ENCODE measurements around the gene NAPEPLD. TPM values are rescaled to one million over a fixed set of nuclear protein-coding genes. Genes with fewer than 3 reads are reported as not detected.

Gene NAPEPLD
- total and polyA plus RNA-seq, 2 donors, result 5.2 to 33.2 TPM

- peaks cover 2% of the 10 kb centered on the region for H3K4me1 ChIP-seq (ENCODE audit: insufficient read depth)
- WGBS, result 86% methylated on average over 9 of the region's 9 CpGs
- H3K27ac ChIP-seq (ENCODE audit: low read depth), result no peak overlapping the region
- DNase-seq (ENCODE audit: extremely low spot score), result no peak
- H3K4me3 ChIP-seq (ENCODE audit: low read depth, low read length), result no peak overlapping the region
- no peaks in the 10 kb centered on the region for H3K36me3 ChIP-seq (ENCODE audit: insufficient read depth)
These were observed 15.8 kb downstream of the NAPEPLD start for GRCh38 chr7:103132995-103133688.

GRCh38 chr7:103130901-103131624 is 17.8 kb downstream of the NAPEPLD start:
- H3K27ac ChIP-seq (ENCODE audit: low read depth), result no peak overlapping the region
- 88% methylated on average over 9 of the region's 9 CpGs for WGBS
- H3K4me1 ChIP-seq (ENCODE audit: insufficient read depth), result peaks cover 2% of the 10 kb centered on the region
- no peak overlapping the region for H3K4me3 ChIP-seq (ENCODE audit: low read depth, low read length)
- DNase-seq (ENCODE audit: extremely low spot score), result no peak
- no peaks in the 10 kb centered on the region for H3K36me3 ChIP-seq (ENCODE audit: insufficient read depth)

GRCh38 chr7:103129702-103130549 is 19.0 kb downstream of the NAPEPLD start:
- DNase-seq (ENCODE audit: extremely low spot score), result no peak
- Histone ChIP-seq H3K4me3 (ENCODE audit: low read depth, low read length) (no peak overlapping the region), H3K36me3 (ENCODE audit: insufficient read depth) (no peaks in the 10 kb centered on the region), H3K4me1 (ENCODE audit: insufficient read depth) (peaks cover 2% of the 10 kb centered on the region), H3K27ac (ENCODE audit: low read depth) (no peak overlapping the region)
- WGBS, result 53% methylated on average over 6 of the region's 6 CpGs

GRCh38 chr7:103127006-103127405 is 21.9 kb downstream of the NAPEPLD start:
- Histone ChIP-seq H3K27ac (ENCODE audit: low read depth) (no peak overlapping the region), H3K36me3 (ENCODE audit: insufficient read depth) (no peaks in the 10 kb centered on the region), H3K4me1 (ENCODE audit: insufficient read depth) (peaks cover 2% of the 10 kb centered on the region), H3K4me3 (ENCODE audit: low read depth, low read length) (no peak overlapping the region)
- DNase-seq (ENCODE audit: extremely low spot score), result no peak
- WGBS, result 87% methylated on average over 2 of the region's 2 CpGs

- 88% methylated on average over 6 of the region's 6 CpGs for WGBS
- Histone ChIP-seq H3K4me1 (ENCODE audit: insufficient read depth) (no peaks in the 10 kb centered on the region), H3K36me3 (ENCODE audit: insufficient read depth) (no peaks in the 10 kb centered on the region), H3K27ac (ENCODE audit: low read depth) (no peak overlapping the region), H3K4me3 (ENCODE audit: low read depth, low read length) (no peak overlapping the region)
- no peak for DNase-seq (ENCODE audit: extremely low spot score)
These were observed 24.4 kb downstream of the NAPEPLD start for GRCh38 chr7:103124429-103124979.

- no peak overlapping the region for H3K27ac ChIP-seq (ENCODE audit: low read depth)
- DNase-seq (ENCODE audit: extremely low spot score), result no peak
- no peaks in the 10 kb centered on the region for H3K4me1 ChIP-seq (ENCODE audit: insufficient read depth)
- WGBS, result 85% methylated on average over 3 of the region's 3 CpGs
- no peak overlapping the region for H3K4me3 ChIP-seq (ENCODE audit: low read depth, low read length)
- H3K36me3 ChIP-seq (ENCODE audit: insufficient read depth), result peaks cover 2% of the 10 kb centered on the region
These were observed 25.4 kb downstream of the NAPEPLD start for GRCh38 chr7:103123529-103123928.

GRCh38 chr7:103121641-103122040 is 27.3 kb downstream of the NAPEPLD start:
- no peak overlapping the region for H3K27ac ChIP-seq (ENCODE audit: low read depth)

GRCh38 chr7:103120362-103120761 is 28.5 kb downstream of the NAPEPLD start:
- no peaks in the 10 kb centered on the region for H3K4me1 ChIP-seq (ENCODE audit: insufficient read depth)
- no peak overlapping the region for H3K27ac ChIP-seq (ENCODE audit: low read depth)
- 93% methylated on average over 1 of the region's 1 CpG for WGBS
- no peak for DNase-seq (ENCODE audit: extremely low spot score)
- no peak overlapping the region for H3K4me3 ChIP-seq (ENCODE audit: low read depth, low read length)
- H3K36me3 ChIP-seq (ENCODE audit: insufficient read depth), result peaks cover 2% of the 10 kb centered on the region

More at GRCh38 chr7:103121641-103122040, 27.3 kb downstream of the NAPEPLD start:
- Histone ChIP-seq H3K36me3 (ENCODE audit: insufficient read depth) (peaks cover 2% of the 10 kb centered on the region), H3K4me3 (ENCODE audit: low read depth, low read length) (no peak overlapping the region), H3K4me1 (ENCODE audit: insufficient read depth) (no peaks in the 10 kb centered on the region)
- DNase-seq (ENCODE audit: extremely low spot score), result no peak

- no peak overlapping the region for H3K4me3 ChIP-seq (ENCODE audit: low read depth, low read length)
- no peak overlapping the region for H3K27ac ChIP-seq (ENCODE audit: low read depth)
- H3K36me3 ChIP-seq (ENCODE audit: insufficient read depth), result peaks cover 2% of the 10 kb centered on the region
- H3K4me1 ChIP-seq (ENCODE audit: insufficient read depth), result no peaks in the 10 kb centered on the region
- WGBS, result 96% methylated on average over 11 of the region's 11 CpGs
- no peak for DNase-seq (ENCODE audit: extremely low spot score)
These were observed 29.1 kb downstream of the NAPEPLD start for GRCh38 chr7:103119791-103120291.

GRCh38 chr7:103117465-103117864 is 31.4 kb downstream of the NAPEPLD start:
- H3K4me3 ChIP-seq (ENCODE audit: low read depth, low read length), result no peak overlapping the region
- no peaks in the 10 kb centered on the region for H3K4me1 ChIP-seq (ENCODE audit: insufficient read depth)
- WGBS, result 89% methylated on average over 2 of the region's 2 CpGs
- no peak overlapping the region for H3K27ac ChIP-seq (ENCODE audit: low read depth)
- H3K36me3 ChIP-seq (ENCODE audit: insufficient read depth), result peaks cover 2% of the 10 kb centered on the region
- no peak for DNase-seq (ENCODE audit: extremely low spot score)

- Histone ChIP-seq H3K36me3 (ENCODE audit: insufficient read depth) (peaks cover 2% of the 10 kb centered on the region), H3K4me1 (ENCODE audit: insufficient read depth) (no peaks in the 10 kb centered on the region), H3K4me3 (ENCODE audit: low read depth, low read length) (no peak overlapping the region), H3K27ac (ENCODE audit: low read depth) (no peak overlapping the region)
- no peak for DNase-seq (ENCODE audit: extremely low spot score)
These were observed 31.9 kb downstream of the NAPEPLD start for GRCh38 chr7:103116991-103117390.

GRCh38 chr7:103116511-103116910 is 32.4 kb downstream of the NAPEPLD start:
- peaks cover 2% of the 10 kb centered on the region for H3K36me3 ChIP-seq (ENCODE audit: insufficient read depth)
- H3K4me1 ChIP-seq (ENCODE audit: insufficient read depth), result no peaks in the 10 kb centered on the region
- 91% methylated on average over 1 of the region's 1 CpG for whole genome bisulfite sequencing
- no peak overlapping the region for H3K4me3 ChIP-seq (ENCODE audit: low read depth, low read length)
- DNase-seq (ENCODE audit: extremely low spot score), result no peak
- H3K27ac ChIP-seq (ENCODE audit: low read depth), result no peak overlapping the region

- no peak for DNase-seq (ENCODE audit: extremely low spot score)
- WGBS, result 93% methylated on average over 4 of the region's 4 CpGs
- Histone ChIP-seq H3K4me3 (ENCODE audit: low read depth, low read length) (no peak overlapping the region), H3K36me3 (ENCODE audit: insufficient read depth) (peaks cover 2% of the 10 kb centered on the region), H3K27ac (ENCODE audit: low read depth) (no peak overlapping the region), H3K4me1 (ENCODE audit: insufficient read depth) (no peaks in the 10 kb centered on the region)
These were observed 33.1 kb downstream of the NAPEPLD start for GRCh38 chr7:103115771-103116170.

Measured in urinary bladder (tissue), 4 donors.